Panc1 (cell line): ENCODE data around the gene SLC9A5.

Experiments
- CTCF ChIP-seq: fragments of 450-650 bp; IDR thresholded peaks from 2 replicates; pipeline ENCODE4 v1.5.1; 2017; ENCODE audit warnings: mild to moderate bottlenecking
- REST ChIP-seq, 2 experiments: IDR thresholded peaks; 2 replicates each; pipeline ENCODE4 v1.6.1; 2011 to 2012; ENCODE audit warnings: low read depth in 2 of 2, control low read depth in 1 of 2, low read length in 1 of 2, mild to moderate bottlenecking in 1 of 2, moderate library complexity in 1 of 2; ENCODE audit not compliant: insufficient read depth in 1 of 2
- TCF7L2 ChIP-seq: IDR thresholded peaks from 2 replicates; pipeline ENCODE4 v1.6.1; 2011; ENCODE audit warnings: mild to moderate bottlenecking, low read depth, low read length, inconsistent platforms

GRCh38 chr16:67258161-67258835 is 9.5 kb downstream of the SLC9A5 start:
- TF ChIP-seq CTCF (no peak), REST (IDR thresholded peaks at IDR 0.05; ENCODE audit: insufficient read depth in 1 of 2, low read depth in 2 of 2, low read length in 1 of 2) (no peak), TCF7L2 (no peak)
